CD4-positive, alpha-beta T cell treated with Interleukin-4 for 1 hour (primary cell): ENCODE results near the gene DEFB116.
"Not testable (repeated sequence)": the region's sequence is repeated elsewhere in the genome, so short reads cannot be mapped to it uniquely, and the experiment has no call there.

Source experiments
- DNase-seq, 2 donors: peaks; one replicate each; pipeline ENCODE4 v3.0.0-alpha.2; 2020 to 2022

The DEFB116 gene

DNA sequence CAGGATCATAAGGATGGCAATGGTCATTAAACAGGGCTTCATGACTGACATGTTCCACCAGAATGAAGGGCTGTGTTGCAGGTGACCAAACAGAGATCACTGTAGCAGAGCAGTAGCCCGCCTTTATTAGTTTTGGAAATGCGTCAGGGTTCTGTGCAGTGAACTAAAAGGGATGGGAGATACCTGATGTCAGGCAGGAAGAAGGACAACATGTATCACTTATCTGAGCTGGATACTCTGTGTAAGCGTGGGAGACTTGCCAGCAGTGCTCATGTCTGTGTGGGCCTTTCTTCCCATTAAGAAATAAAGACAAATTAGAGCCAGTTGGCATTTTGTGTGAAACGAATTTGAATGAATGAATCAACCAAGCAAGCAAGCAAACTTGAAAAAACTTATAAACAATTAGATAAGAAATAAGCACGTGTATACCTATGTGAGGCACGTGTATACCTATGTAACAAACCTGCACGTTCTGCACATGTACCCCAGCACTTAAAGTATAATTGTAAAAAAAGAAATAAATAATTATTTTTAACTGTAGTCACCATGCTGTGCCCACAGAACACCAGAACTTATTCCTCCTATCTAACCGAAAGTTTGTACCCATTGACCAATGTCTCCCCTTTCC, at the start of gene DEFB116:
Gene DEFB116, minus strand, starts transcription at position 51 of the 628 bp plus-strand sequence. Its CDS starts 0 bp downstream, at position 51.
- no peak for DNase-seq

GRCh38 chr20:31355981-31356380, 47.6 kb upstream of the DEFB116 start:
- no peak for DNase-seq

GRCh38 chr20:31341470-31341869, 33.1 kb upstream of the DEFB116 start:
- DNase-seq, result no peak

DNA sequence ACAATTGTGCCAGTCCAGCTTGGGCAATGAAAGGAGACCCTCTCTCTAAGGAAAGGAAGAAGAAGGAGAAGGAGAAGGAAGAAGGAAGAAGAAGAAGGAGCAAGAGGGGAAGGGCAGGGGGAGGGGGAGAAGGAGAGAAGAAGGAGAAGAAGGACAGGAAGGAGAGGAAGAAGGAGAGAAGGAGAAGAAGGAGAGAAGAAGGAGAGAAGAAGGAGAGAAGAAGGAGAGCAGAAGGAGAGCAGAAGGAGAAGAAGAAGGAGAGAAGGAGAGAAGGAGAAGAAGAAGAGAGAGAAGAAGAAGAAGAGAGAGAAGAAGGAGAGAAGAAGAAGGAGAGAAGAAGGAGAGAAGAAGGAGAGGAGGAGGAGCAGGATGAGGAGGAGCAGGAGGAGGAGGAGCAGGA, 22.5 kb upstream of the DEFB116 start:
- no peak for DNase-seq

- no peak for DNase-seq
Observed at GRCh38 chr20:31322504-31322903, 14.1 kb upstream of the DEFB116 start.

- DNase-seq, result not testable (repeated sequence)
Observed at GRCh38 chr20:31284964-31285363, 23.4 kb downstream of the DEFB116 start.

DNA sequence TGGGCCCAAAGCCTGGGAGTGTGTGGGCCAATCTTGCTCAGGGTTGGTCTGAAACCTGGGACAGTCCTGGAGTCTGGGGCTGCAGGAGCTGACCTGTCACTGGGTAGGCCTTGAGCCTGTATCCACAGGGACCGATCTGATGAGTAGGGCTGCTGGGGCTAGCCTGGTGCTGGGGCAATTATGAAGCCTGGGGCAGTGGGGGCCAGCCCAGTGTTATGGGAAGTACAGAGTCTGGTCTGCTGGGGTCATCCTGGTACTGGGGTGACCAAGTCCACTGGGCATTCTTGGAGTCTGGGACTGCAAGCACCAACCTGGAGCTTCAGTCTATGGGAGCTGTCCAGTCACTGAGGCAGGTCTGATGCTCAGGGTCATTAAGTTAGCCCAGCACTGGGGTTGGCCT, 30.2 kb downstream of the DEFB116 start:
- no peak for DNase-seq

GRCh38 chr20:31274441-31274840, 33.9 kb downstream of the DEFB116 start:
- DNase-seq, result no peak

DNA sequence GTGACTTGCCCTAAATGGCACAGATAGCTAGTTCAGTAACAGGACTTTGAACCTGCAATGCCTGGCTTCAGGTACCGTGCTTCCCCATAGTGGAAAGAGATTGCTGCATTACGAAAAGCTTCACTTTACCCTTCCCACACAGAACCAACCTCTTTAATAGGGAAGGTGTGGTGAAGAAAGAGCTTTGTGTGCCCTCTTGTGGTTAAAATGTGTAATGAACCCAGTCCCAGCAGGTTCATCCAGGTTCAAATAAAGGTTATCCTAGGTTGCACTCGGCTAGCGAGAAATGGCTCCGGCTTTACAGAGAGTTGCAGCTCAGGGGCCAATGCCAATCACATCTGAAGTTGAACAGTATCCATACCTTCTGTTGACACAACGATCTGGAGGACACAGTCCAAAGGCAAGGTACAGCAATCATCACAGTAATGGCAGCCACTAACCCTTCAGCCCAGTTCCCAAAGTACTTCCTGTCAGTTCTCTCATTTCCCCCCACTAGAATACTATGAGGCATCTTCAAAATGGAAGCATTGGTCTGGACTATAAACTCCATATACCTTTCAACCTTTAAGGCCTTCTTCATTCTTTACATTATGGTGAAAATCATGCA, 48.0 kb downstream of the DEFB116 start:
- no peak for DNase-seq

- no peak for DNase-seq
Observed at GRCh38 chr20:31257364-31257763, 51.0 kb downstream of the DEFB116 start, which contains the start of gene DEFB115. Gene DEFB115 (plus strand): TSS chr20:31257664. CDS start chr20:31257664, 0 bp downstream.

DNA sequence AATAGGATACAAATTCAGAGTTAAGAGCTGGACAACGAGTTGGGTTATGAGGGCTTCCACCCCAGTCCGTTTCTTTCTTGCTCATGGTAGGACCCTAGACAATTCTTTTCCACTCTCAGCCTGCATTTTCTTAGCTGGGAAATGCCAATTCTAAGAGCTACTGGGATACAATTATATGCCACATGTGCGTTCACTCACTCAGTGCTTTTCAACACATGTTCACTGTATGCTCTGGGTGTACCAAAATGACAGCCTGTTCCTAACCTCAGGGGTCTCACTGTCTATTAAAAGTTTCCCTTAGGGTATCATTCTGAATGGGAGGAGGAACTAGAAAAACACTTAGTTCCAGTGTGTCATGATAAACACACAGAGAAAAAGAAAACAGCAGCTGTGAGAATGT, 51.4 kb downstream of the DEFB116 start:
- DNase-seq, result no peak
